Right ventricle myocardium superior (tissue), 1 donor: ENCODE measurements around the gene FAM89B. TPM values are rescaled to one million over a fixed set of nuclear protein-coding genes. Genes with fewer than 3 reads are reported as not detected.
A peak's percentile ranks its signal among the peaks of the same experiment; 100 is the strongest.

Experiments used
- ATAC-seq: fragments of 200-7000 bp; cut with Tn5 transposase; one replicate; pipeline ENCODE4 v1.9.1; 2020; ENCODE audit warnings: mild to moderate bottlenecking; ENCODE audit not compliant: poor library complexity
- DNase-seq: peaks from one replicate; pipeline ENCODE4 v3.0.0-alpha.2; 2020
- intact Hi-C: fragments of 100-400 bp; cut with DNase I; formaldehyde crosslinking; loops from one replicate; pipeline ENCODE4 v1.11.2; 2022
- total RNA-seq: library from RNA; stranded (reverse); fragmentation: NEBNext Ultra II Directional; extraction: Animal tissue kit (Norgen Biotek cat#: 25700); gene quantifications from one replicate; pipeline ENCODE4 v1.2.1, GENCODE V29; 2021
- donor health status: DM: no; HTN: yes; CAD: no; lungs with severe emphysema.

The FAM89B gene
- total RNA-seq, 1 donor from 2014 or later = 36.1 TPM

- ATAC-seq (no peak), DNase-seq (no peak)
- intact Hi-C loops = no loop called here
Observed at GRCh38 chr11:65537620-65538231, 34.6 kb upstream of the FAM89B start.

GRCh38 chr11:65538232-65538914, 34.0 kb upstream of the FAM89B start:
- ATAC-seq = no peak
- intact Hi-C loops = no loop called here
- no peak for DNase-seq

GRCh38 chr11:65538915-65539743, 33.2 kb upstream of the FAM89B start:
- DNase-seq = no peak
- ATAC-seq = no peak
- intact Hi-C loops = no loop called here

GRCh38 chr11:65539744-65540289, 32.5 kb upstream of the FAM89B start:
- no peak for ATAC-seq

GRCh38 chr11:65540290-65541092, 31.8 kb upstream of the FAM89B start:
- ATAC-seq (peak; percentile 95), DNase-seq (peak; percentile 95)
- intact Hi-C loops = no loop called here

More at GRCh38 chr11:65539744-65540289, 32.5 kb upstream of the FAM89B start:
- no peak for DNase-seq
- intact Hi-C loops = no loop called here

GRCh38 chr11:65541093-65541982, 31.0 kb upstream of the FAM89B start:
- DNase-seq = no peak
- intact Hi-C loops = no loop called here
- no peak for ATAC-seq

GRCh38 chr11:65542738-65543390, 29.5 kb upstream of the FAM89B start:
- intact Hi-C loops = no loop called here
- DNase-seq (no peak), ATAC-seq (no peak)

- DNase-seq (no peak), ATAC-seq (no peak)
- intact Hi-C loops = no loop called here
Observed at GRCh38 chr11:65545853-65546216, 26.5 kb upstream of the FAM89B start.

- intact Hi-C loops = no loop called here
- DNase-seq = peak; percentile 92
- ATAC-seq = peak; percentile 87
Observed at GRCh38 chr11:65546217-65546958, 25.9 kb upstream of the FAM89B start.

- intact Hi-C loops = no loop called here
- DNase-seq = no peak
- no peak for ATAC-seq
Observed at GRCh38 chr11:65547446-65548125, 24.8 kb upstream of the FAM89B start.

- DNase-seq = no peak
- no peak for ATAC-seq
- intact Hi-C loops = no loop called here
Observed at GRCh38 chr11:65548395-65548794, 23.9 kb upstream of the FAM89B start.

GRCh38 chr11:65549096-65549495, 23.2 kb upstream of the FAM89B start:
- ATAC-seq = no peak
- DNase-seq = no peak
- intact Hi-C loops = no loop called here

- ATAC-seq = peak; percentile 47
- peak; percentile 69 for DNase-seq
- intact Hi-C loops = no loop called here
Observed at GRCh38 chr11:65551572-65552387, 20.6 kb upstream of the FAM89B start.

GRCh38 chr11:65552388-65552951, 19.9 kb upstream of the FAM89B start:
- no peak for ATAC-seq
- DNase-seq = no peak
- intact Hi-C loops = no loop called here
